Measurements from ENCODE around the gene FGF14. TPM values are rescaled to one million over a fixed set of nuclear protein-coding genes. Genes with fewer than 3 reads are reported as not detected.

The FGF14 gene
- total and polyA plus RNA-seq, 2 donors (not counting 3 experiments of a cell fraction or from before 2014, with no cell fraction given), result not detected

GRCh38 chr13:102318233-102318632, 83.6 kb downstream of the FGF14 start:
- no peak overlapping the region for H3K9ac ChIP-seq (replicated peaks; ENCODE audit: extremely low read depth, insufficient read depth, low read length)
- H3K36me3 ChIP-seq (ENCODE audit: control insufficient read depth in 2 of 2, extremely low read depth in 1 of 2, insufficient read depth in 2 of 2, low read length in 2 of 2), result no peaks in the 10 kb centered on the region
- no peak for DNase-seq (ENCODE audit: low read depth, low spot score)
- H3K9me3 ChIP-seq (replicated peaks; ENCODE audit: control insufficient read depth, insufficient read depth, low read length), result no peaks in the 10 kb centered on the region
- H3K4me2 ChIP-seq (ENCODE audit: insufficient read depth, low read length), result no peak overlapping the region
- intact Hi-C loops (cut with micrococcal nuclease), result no loop called here
- ChIA-PET POLR2A (no interaction called here), CTCF (no interaction called here)
- no peaks in the 10 kb centered on the region for H3K9me1 ChIP-seq (replicated peaks; ENCODE audit: control insufficient read depth, extremely low read depth, insufficient read depth, low read length)
- H3K4me1 ChIP-seq (ENCODE audit: control insufficient read depth, extremely low read depth, insufficient read depth, low read length), result no peaks in the 10 kb centered on the region
- no peak overlapping the region for H3K27ac ChIP-seq (ENCODE audit: insufficient read depth, low read depth, low read length)
- no peak overlapping the region for H2AFZ ChIP-seq (ENCODE audit: low read depth, low read length)
- TF ChIP-seq MYC (IDR thresholded peaks at IDR 0.05; ENCODE audit: low read depth, low read length) (no peak), CTCF (IDR thresholded peaks at IDR 0.05; ENCODE audit: extremely low read depth in 1 of 2, insufficient read depth in 1 of 2, low read depth in 1 of 2, low read length in 2 of 2) (no peak), MAX (IDR thresholded peaks at IDR 0.05; ENCODE audit: insufficient read depth, insufficient read length) (no peak), EZH2 (IDR thresholded peaks at IDR 0.05; ENCODE audit: borderline replicate concordance, low read depth, low read length, severe bottlenecking) (no peak), JUN (IDR thresholded peaks at IDR 0.05; ENCODE audit: borderline replicate concordance, insufficient read depth, insufficient read length, low read depth) (no peak)
- FAIRE-seq, result no peak
- no peaks in the 10 kb centered on the region for H4K20me1 ChIP-seq (replicated peaks; ENCODE audit: control insufficient read depth, extremely low read depth, insufficient read depth, low read length)
- H3K79me2 ChIP-seq (ENCODE audit: control insufficient read depth, insufficient read depth, low read length), result no peaks in the 10 kb centered on the region
- H3K27me3 ChIP-seq (ENCODE audit: control insufficient read depth in 2 of 2, insufficient read depth in 2 of 2, low read length in 2 of 2), result no peaks in the 10 kb centered on the region
- dilution Hi-C loops (cut with MboI; ENCODE audit: extremely low pct_ligation_motif_present, low sequenced_read_pairs), result no loop called here
- no peak overlapping the region for H3K4me3 ChIP-seq (replicated peaks in 1 of 3; ENCODE audit: insufficient read depth in 1 of 3, low read depth in 1 of 3, low read length in 3 of 3)
- BruUV-seq (replicated peaks), result no TSS peak

- TF ChIP-seq FOS (IDR thresholded peaks at IDR 0.05; ENCODE audit: borderline replicate concordance, insufficient read depth, low read length) (no peak), MYC (IDR thresholded peaks at IDR 0.05; ENCODE audit: low read depth, low read length) (no peak), MAX (IDR thresholded peaks at IDR 0.05; ENCODE audit: insufficient read depth, insufficient read length) (no peak), EZH2 (IDR thresholded peaks at IDR 0.05; ENCODE audit: borderline replicate concordance, low read depth, low read length, severe bottlenecking) (no peak), POLR2A (IDR thresholded peaks at IDR 0.05; ENCODE audit: low read depth, low read length) (no peak)
- no peak overlapping the region for H2AFZ ChIP-seq (ENCODE audit: low read depth, low read length)
- H3K4me2 ChIP-seq (ENCODE audit: insufficient read depth, low read length), result no peak overlapping the region
These were observed 84.3 kb downstream of the FGF14 start for GRCh38 chr13:102317593-102317992.

More at GRCh38 chr13:102317593-102317992, 84.3 kb downstream of the FGF14 start:
- no peaks in the 10 kb centered on the region for H3K4me1 ChIP-seq (ENCODE audit: control insufficient read depth, extremely low read depth, insufficient read depth, low read length)
- H3K9me3 ChIP-seq (replicated peaks; ENCODE audit: control insufficient read depth, insufficient read depth, low read length), result no peaks in the 10 kb centered on the region
- FAIRE-seq (no peak), DNase-seq (ENCODE audit: low read depth, low spot score) (no peak)
- ChIA-PET POLR2A (no interaction called here), CTCF (no interaction called here)
- H3K36me3 ChIP-seq (ENCODE audit: control insufficient read depth in 2 of 2, extremely low read depth in 1 of 2, insufficient read depth in 2 of 2, low read length in 2 of 2), result no peaks in the 10 kb centered on the region
- no peaks in the 10 kb centered on the region for H4K20me1 ChIP-seq (replicated peaks; ENCODE audit: control insufficient read depth, extremely low read depth, insufficient read depth, low read length)
- no peaks in the 10 kb centered on the region for H3K27me3 ChIP-seq (ENCODE audit: control insufficient read depth in 2 of 2, insufficient read depth in 2 of 2, low read length in 2 of 2)
- H3K4me3 ChIP-seq (replicated peaks in 1 of 3; ENCODE audit: insufficient read depth in 1 of 3, low read depth in 1 of 3, low read length in 3 of 3), result no peak overlapping the region
- H3K27ac ChIP-seq (ENCODE audit: insufficient read depth, low read depth, low read length), result no peak overlapping the region
- no peaks in the 10 kb centered on the region for H3K9me1 ChIP-seq (replicated peaks; ENCODE audit: control insufficient read depth, extremely low read depth, insufficient read depth, low read length)
- intact Hi-C loops (cut with micrococcal nuclease) (no loop called here), dilution Hi-C loops (cut with MboI; ENCODE audit: extremely low pct_ligation_motif_present, low sequenced_read_pairs) (no loop called here)
- BruUV-seq (replicated peaks), result no TSS peak
- no peak overlapping the region for H3K9ac ChIP-seq (replicated peaks; ENCODE audit: extremely low read depth, insufficient read depth, low read length)
- no peaks in the 10 kb centered on the region for H3K79me2 ChIP-seq (ENCODE audit: control insufficient read depth, insufficient read depth, low read length)
